ENCODE data around the gene CNKSR2.

CNKSR2 gene

GRCh38 chrX:21374163-21374993 lies at the start of gene CNKSR2:
CNKSR2 (plus strand) TSS chrX:21374418; CDS start chrX:21374898, 480 bp downstream.
- DNase-seq: peak; percentile 79 to 86

- no peak for DNase-seq
These were observed 19.5 kb upstream of the CNKSR2 start for GRCh38 chrX:21354725-21355124.

- no peak for DNase-seq
These were observed 18.4 kb upstream of the CNKSR2 start for GRCh38 chrX:21355831-21356230.

GRCh38 chrX:21369613-21370012 lies 4.6 kb upstream of the CNKSR2 start:
- DNase-seq: no peak

- DNase-seq: no peak
These were observed 1.2 kb upstream of the CNKSR2 start for GRCh38 chrX:21373001-21373400.

GRCh38 chrX:21373637-21374162 lies 518 bp upstream of the CNKSR2 start:
- peak in 1 of 2 experiments; percentile 49 for DNase-seq

DNA sequence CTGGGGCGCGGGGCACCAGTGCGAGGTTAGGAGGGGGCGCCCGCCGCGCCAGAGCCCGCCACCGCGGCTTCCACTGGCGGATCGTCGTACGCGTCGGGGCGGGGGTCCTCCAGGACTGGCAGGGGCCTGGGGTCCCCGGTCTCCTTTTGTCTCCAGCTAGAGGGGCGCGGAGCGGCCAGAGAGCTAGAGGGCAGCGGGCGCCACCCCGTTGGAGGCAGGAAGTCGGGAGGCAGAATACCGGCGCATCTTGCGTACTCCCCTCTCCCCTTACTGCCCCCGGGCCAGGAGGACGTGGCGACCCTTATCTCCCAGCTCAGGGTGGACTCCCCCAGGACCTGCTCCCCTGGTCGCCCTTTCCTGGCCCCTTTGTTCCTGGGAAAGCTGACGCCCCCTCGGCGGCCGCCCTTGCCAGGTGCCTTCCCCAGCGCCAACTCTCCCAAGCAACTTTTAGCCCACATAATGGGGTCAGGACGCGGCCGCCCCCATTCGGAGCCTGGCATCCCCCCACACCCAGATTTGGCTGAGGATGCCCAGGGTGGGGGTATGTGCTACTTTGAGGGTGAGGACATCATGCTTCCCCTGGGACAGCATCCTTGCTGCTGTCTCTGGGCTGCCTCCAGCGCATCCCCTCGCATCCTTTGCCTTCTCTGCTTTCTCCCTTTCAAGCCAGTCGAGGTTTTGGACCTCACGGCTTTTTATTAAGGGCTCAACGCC lies 933 bp downstream of the CNKSR2 start:
- no peak for DNase-seq

DNA sequence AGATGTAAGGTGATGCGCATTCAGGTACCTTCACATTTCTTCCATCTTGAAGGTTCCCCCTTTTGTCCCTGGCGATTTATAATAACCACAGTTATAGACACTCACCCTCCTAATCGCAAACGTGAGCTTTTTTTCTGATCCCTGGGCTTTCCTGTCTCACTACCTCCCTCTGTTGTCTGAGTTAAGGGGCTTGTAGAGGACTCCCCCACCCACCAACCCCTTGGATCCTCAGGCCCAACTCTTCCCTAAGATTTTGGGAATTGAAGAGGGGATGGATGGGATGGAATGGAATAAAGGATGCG lies 1.4 kb downstream of the CNKSR2 start:
- DNase-seq: peak; percentile 12 to 21

GRCh38 chrX:21376636-21377035 lies 2.4 kb downstream of the CNKSR2 start:
- no peak for DNase-seq

DNA sequence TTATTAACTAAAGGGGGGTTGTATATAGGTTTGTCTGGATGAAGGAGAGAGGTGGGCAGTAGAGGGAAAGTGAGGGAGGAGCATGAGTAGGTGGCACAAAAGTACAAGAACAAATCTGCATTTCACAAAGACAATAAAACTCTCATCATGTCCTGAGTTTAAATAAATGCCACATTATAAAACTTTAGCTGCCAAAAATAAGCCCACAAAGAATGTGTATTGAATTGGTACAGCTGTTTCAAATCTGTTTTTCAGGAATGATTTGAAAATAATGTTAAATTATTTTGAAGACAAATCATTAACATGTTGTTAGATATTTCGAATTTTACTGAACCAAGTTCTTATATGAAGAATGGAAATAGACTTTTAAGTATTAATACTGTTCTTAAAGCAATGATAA lies 5.8 kb downstream of the CNKSR2 start:
- DNase-seq: no peak

DNA sequence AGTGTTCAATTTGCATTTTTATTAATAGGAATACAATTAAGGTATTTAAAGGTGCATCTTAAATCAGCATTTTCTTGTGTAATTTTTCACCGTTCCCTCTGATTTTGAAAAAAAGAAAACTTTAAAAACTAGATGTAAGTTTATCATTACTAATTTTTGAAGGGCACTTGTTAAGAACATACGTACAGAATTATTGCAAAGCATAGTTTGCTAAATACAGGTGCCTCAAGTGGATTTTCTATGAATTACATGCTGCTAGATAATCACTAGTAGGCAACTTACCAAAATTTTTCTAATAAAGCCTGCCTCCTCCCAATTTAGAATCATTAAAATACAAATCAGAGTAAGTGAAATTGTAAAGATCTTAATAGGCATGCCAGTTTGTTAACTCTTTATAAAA lies 8.5 kb downstream of the CNKSR2 start:
- no peak for DNase-seq

DNA sequence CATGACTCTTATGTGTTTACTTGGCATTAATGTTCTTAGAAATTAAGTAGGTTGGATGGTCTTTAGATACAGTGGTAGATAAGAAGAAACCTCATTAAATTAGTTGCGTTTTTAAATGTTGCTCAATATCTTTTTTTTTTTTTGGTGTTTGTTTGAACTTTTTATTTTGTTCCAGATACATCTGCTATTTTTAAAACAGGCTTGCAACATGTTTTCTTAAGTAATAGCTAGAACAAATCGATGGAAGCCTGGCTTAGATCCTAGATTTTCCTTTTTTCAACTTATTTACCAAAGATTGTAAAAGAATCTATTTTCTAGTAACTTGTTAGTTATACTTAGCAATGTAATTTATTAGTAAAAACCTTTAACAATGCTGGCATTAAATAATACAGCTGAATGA lies 9.3 kb downstream of the CNKSR2 start:
- DNase-seq: no peak

GRCh38 chrX:21384178-21384577 lies 10.0 kb downstream of the CNKSR2 start:
- DNase-seq: no peak

DNA sequence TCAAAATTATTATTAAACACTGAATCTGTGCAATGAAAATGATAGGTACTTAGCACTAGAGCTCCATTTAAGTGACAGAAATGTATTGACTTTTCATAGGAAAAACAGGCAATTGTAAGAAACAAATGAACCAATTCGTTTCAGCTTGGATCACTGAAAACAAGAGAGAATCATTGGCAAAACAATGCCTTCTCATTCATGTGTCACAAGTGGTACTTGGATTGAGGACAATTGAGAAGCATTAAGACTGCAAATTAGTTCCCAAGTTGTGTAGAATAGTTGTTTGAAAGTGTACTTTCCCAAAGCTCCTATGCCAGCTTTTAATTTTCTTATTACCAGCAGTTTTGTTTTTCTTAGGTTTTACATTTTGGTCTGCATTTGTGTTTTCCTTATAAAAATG lies 20.6 kb downstream of the CNKSR2 start:
- no peak for DNase-seq

DNA sequence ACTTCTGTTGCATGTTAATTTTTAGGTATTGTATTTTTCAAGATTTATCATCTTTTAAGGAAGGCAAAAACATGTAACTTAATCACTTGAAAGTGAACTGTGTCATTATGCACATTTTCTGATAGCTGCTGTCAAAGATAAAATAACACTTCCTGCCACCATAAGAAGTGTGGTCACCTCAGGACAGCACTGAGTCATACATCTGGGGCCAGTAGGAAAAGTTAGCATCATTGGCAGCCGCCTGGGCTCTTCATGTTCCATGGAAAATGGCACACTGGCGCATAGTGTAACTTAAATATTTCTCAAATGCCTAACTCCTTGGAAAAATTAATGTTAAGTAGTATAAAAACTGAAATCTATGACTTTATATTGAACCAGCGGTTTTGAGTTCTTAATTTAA lies 24.2 kb downstream of the CNKSR2 start:
- DNase-seq: no peak

GRCh38 chrX:21400408-21401121 lies 26.3 kb downstream of the CNKSR2 start:
- DNase-seq: no peak

- DNase-seq: no peak
These were observed 34.1 kb downstream of the CNKSR2 start for GRCh38 chrX:21408307-21408706.

DNA sequence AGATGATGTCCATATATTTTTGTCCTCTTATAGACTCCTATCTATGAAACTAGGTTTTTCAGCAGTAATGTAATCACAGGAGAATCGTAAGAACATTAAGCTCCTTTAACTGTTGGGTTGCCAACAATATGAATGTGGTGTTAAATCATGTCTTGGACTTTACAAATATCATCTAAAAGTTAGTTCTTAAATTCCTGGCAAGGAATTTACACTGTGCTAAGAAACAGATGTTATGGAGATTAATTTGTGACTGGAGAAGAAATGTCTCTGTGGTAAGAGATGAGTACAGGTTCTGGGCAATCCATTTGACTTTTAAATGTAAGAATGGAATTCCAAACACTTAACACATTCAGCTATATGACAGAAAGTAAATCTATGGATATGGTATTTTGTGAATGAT lies 34.6 kb downstream of the CNKSR2 start:
- no peak for DNase-seq

- DNase-seq: no peak
These were observed 37.8 kb downstream of the CNKSR2 start for GRCh38 chrX:21412029-21412428.

- DNase-seq: no peak
These were observed 38.7 kb downstream of the CNKSR2 start for GRCh38 chrX:21412883-21413282.

DNA sequence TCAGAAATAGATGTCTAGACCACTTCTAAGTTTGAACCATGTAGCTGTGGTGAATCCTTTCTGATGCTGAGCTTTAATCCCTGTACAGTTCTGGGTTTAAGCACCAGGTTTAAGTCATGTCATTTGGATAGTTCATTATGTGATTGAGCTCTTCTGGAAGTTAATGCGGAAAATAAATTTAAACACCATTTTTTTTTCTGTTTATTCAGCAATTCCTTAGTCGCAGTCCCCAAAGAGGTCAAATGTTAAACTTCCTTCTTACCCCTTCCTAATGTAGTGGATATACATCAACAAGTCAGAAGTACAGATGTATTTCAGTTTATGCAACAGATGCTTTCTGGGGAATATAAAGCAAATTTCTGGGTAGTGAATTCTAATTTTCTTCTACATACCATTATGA lies 52.9 kb downstream of the CNKSR2 start:
- DNase-seq: no peak

DNA sequence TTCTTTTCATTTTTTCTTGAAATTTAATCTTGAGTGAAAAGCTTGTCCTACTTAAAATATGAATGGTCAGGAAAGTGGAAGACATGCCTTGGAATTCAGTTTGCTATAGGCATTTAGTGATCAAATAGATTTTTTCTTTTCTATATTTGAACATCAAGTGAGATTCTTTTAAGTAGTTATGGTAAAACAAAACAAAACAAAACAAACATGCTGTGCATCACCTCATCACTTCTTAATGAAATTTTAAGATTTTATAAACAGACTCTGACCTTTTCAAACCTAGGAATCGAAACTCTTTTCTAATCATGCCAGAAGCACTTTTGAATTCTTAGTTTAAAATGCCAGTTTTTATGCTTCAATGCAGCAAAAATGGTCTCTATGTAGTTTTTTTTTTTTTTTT lies 62.8 kb downstream of the CNKSR2 start:
- no peak for DNase-seq

- DNase-seq: no peak
These were observed 64.6 kb downstream of the CNKSR2 start for GRCh38 chrX:21438792-21439191.

DNA sequence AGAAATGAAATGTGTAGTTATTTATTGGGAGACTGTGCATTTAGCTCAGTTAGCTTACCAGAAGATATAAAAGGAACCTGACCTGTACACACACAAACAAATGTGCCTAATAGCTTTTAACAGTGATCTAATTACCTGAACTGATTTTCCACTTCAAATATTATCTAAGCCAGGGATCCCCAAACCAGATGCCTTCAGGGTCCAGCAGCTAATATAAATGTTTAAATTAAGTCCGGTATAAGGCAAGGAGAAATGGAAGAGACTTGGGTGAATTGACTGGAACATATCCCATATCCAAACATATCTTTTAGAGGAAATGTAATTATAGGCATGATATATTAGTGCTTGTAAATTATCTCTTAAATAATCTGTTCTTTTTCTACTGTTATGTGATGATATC lies 66.7 kb downstream of the CNKSR2 start:
- no peak for DNase-seq
